CD14-positive monocyte (primary cell): Measurements from ENCODE around the gene LAMB4. TPM values are rescaled to one million over a fixed set of nuclear protein-coding genes. Genes with fewer than 3 reads are reported as not detected.
A peak's percentile ranks its signal among the peaks of the same experiment; 100 is the strongest.

Experiments
- DNase-seq, 3 donors: peaks; one replicate each; pipeline ENCODE4 v3.0.0-alpha.2; 2011 to 2022
- H2AFZ ChIP-seq: 2 replicates; pipeline ENCODE4 v1.6.0; 2012; ENCODE audit warnings: mild to moderate bottlenecking, low read depth, low read length, inconsistent platforms; ENCODE audit not compliant: insufficient read depth, poor library complexity, severe bottlenecking
- H3K27ac ChIP-seq, 2 donors: 1 replicate in 1 of 2; 2 replicates in 1 of 2; pipeline ENCODE4 v1.5.1; 2012 to 2013; ENCODE audit warnings: low read length in 2 of 2, control low read depth in 1 of 2, inconsistent platforms in 1 of 2, low read depth in 1 of 2, mild to moderate bottlenecking in 1 of 2
- H3K27me3 ChIP-seq, 2 donors: one replicate each; pipeline versions ENCODE4 v1.6.0 to v1.6.1; 2011 to 2013; ENCODE audit warnings: low read length in 2 of 2; ENCODE audit not compliant: control insufficient read depth in 2 of 2, insufficient read depth in 2 of 2
- H3K36me3 ChIP-seq, 2 donors: replicated peaks in 1 of 2; 1 replicate in 1 of 2; 2 replicates in 1 of 2; pipeline versions ENCODE4 v1.5.1 to v1.6.1; 2012 to 2013; ENCODE audit warnings: low read length in 2 of 2, control low read depth in 1 of 2, inconsistent platforms in 1 of 2, mild to moderate bottlenecking in 1 of 2; ENCODE audit not compliant: insufficient read depth in 2 of 2, control insufficient read depth in 1 of 2
- H3K4me1 ChIP-seq, 2 donors: 1 replicate in 1 of 2; 2 replicates in 1 of 2; pipeline versions ENCODE4 v1.5.1 to v1.6.1; 2012 to 2013; ENCODE audit warnings: low read length in 2 of 2, control low read depth in 1 of 2, inconsistent platforms in 1 of 2, mild to moderate bottlenecking in 1 of 2, moderate library complexity in 1 of 2; ENCODE audit not compliant: insufficient read depth in 2 of 2, control insufficient read depth in 1 of 2
- H3K4me2 ChIP-seq: replicated peaks from 2 replicates; pipeline ENCODE3; 2012; ENCODE audit warnings: low read length, moderate library complexity, mild to moderate bottlenecking; ENCODE audit not compliant: poor library complexity, severe bottlenecking; ENCODE audit errors: extremely low read depth
- H3K4me3 ChIP-seq, 3 experiments: fragments of 200-600 bp in 1 of 3; sonication (generic) in 1 of 3; replicated peaks in 1 of 3; 1 replicate in 2 of 3; 2 replicates in 1 of 3; pipeline ENCODE4 v1.5.1; 2011 to 2013; ENCODE audit warnings: low read length in 3 of 3, mild to moderate bottlenecking in 3 of 3, control low read depth in 2 of 3, low read depth in 2 of 3, inconsistent platforms in 1 of 3, moderate library complexity in 1 of 3
- H3K79me2 ChIP-seq: 2 replicates; pipeline ENCODE4 v1.6.0; 2012; ENCODE audit warnings: mild to moderate bottlenecking, control low read depth, inconsistent platforms, low read length, moderate library complexity; ENCODE audit not compliant: insufficient read depth
- H3K9ac ChIP-seq: 2 replicates; pipeline ENCODE4 v1.6.0; 2017; ENCODE audit warnings: low read length, mild to moderate bottlenecking; ENCODE audit not compliant: insufficient read depth, poor library complexity, severe bottlenecking
- H3K9me3 ChIP-seq, 2 donors: replicated peaks in 1 of 2; 1 replicate in 1 of 2; 2 replicates in 1 of 2; pipeline versions ENCODE4 v1.5.1 to v1.6.1; 2012 to 2013; ENCODE audit warnings: low read length in 2 of 2, control low read depth in 1 of 2; ENCODE audit not compliant: control insufficient read depth in 1 of 2, insufficient read depth in 1 of 2
- H4K20me1 ChIP-seq: 2 replicates; pipeline ENCODE4 v1.6.0; 2012; ENCODE audit warnings: mild to moderate bottlenecking, low read length, control low read depth, moderate library complexity; ENCODE audit not compliant: insufficient read depth
- H3K27ac Mint-ChIP-seq, 7 donors: one replicate each; pipeline ENCODE4 v1.8.0; 2020; ENCODE audit warnings: mild to moderate bottlenecking in 7 of 7, mixed read lengths in 7 of 7, moderate library complexity in 6 of 7, inconsistent platforms in 2 of 7
- H3K27me3 Mint-ChIP-seq, 3 donors: one replicate each; pipeline ENCODE4 v1.8.0; 2021 to 2022; ENCODE audit warnings: low read depth in 3 of 3, mild to moderate bottlenecking in 3 of 3, mixed read lengths in 3 of 3, moderate library complexity in 3 of 3, inconsistent platforms in 1 of 3
- H3K36me3 Mint-ChIP-seq, 2 donors: one replicate each; pipeline ENCODE4 v1.8.0; 2020; ENCODE audit warnings: mixed read lengths in 2 of 2, inconsistent platforms in 1 of 2, mild to moderate bottlenecking in 1 of 2
- H3K4me1 Mint-ChIP-seq: one replicate; pipeline ENCODE4 v1.8.0; 2020; ENCODE audit warnings: mild to moderate bottlenecking, mixed read lengths
- H3K4me3 Mint-ChIP-seq, 2 donors: one replicate each; pipeline ENCODE4 v1.8.0; 2020; ENCODE audit warnings: mild to moderate bottlenecking in 2 of 2, mixed read lengths in 2 of 2, moderate library complexity in 1 of 2
- H3K9me3 Mint-ChIP-seq, 7 donors: one replicate each; pipeline ENCODE4 v1.8.0; 2020 to 2022; ENCODE audit warnings: mixed read lengths in 7 of 7, mild to moderate bottlenecking in 6 of 7, moderate library complexity in 6 of 7, inconsistent platforms in 2 of 7
- CTCF ChIP-seq: fragments of 200-600 bp; IDR thresholded peaks from one replicate; pipeline ENCODE4 v1.8.0; 2022; ENCODE audit warnings: antibody characterized with exemption, mild to moderate bottlenecking
- WGBS: methylation state at CpG from one replicate; pipeline ENCODE4 v1.1.5; 2013; ENCODE audit warnings: missing lambda C conversion rate; ENCODE audit not compliant: insufficient coverage; 5-methylcytosine and 5-hydroxymethylcytosine counted together
- intact Hi-C, 2 donors: fragments of 100-400 bp; cut with micrococcal nuclease; formaldehyde crosslinking; loops; one replicate each; pipeline versions ENCODE4 v1.15.0 to v1.15.1; 2023
- polyA plus RNA-seq, 3 donors: library from polyadenylated mRNA; depleted of rRNA in 1 of 3; unstranded in 2 of 3; stranded (reverse) in 1 of 3; fragments of 300-500 nt in 2 of 3; fragments of >200 nt in 1 of 3; fragmentation: Illumina TruSeq in 2 of 3; gene quantifications; 1 replicate in 2 of 3; 2 replicates in 1 of 3; pipeline ENCODE4 v1.2.3, GENCODE V29; 2012 to 2021

The LAMB4 gene
- polyA plus RNA-seq, 3 donors: not detected

GRCh38 chr7:107996072-107996882 lies 133.9 kb downstream of the LAMB4 start:
- intact Hi-C loops: no loop called here
- Mint-ChIP-seq H3K27me3 (peaks cover 33 to 50% (median 36%) of the 10 kb centered on the region in 3 donors), H3K36me3 (no peaks in the 10 kb centered on the region), H3K9me3 (peaks cover 0 to 3% (median 0%) of the 10 kb centered on the region in 7 donors), H3K4me3 (no peak overlapping the region), H3K27ac (no peak overlapping the region), H3K4me1 (peaks cover 2% of the 10 kb centered on the region)
- no peak for TF ChIP-seq CTCF
- no peaks in the 10 kb centered on the region for H3K36me3 ChIP-seq
- no peaks in the 10 kb centered on the region for H3K79me2 ChIP-seq
- DNase-seq: no peak
- no peak overlapping the region for H3K9ac ChIP-seq
- no peak overlapping the region for H2AFZ ChIP-seq
- peaks cover 0 to 2% of the 10 kb centered on the region in 2 donors for H3K4me1 ChIP-seq
- no peaks in the 10 kb centered on the region for H4K20me1 ChIP-seq
- peaks cover 17 to 42% of the 10 kb centered on the region in 2 donors for H3K27me3 ChIP-seq
- no peaks in the 10 kb centered on the region for H3K9me3 ChIP-seq
- 100% methylated on average over 1 of the region's 7 CpGs for WGBS
- no peak overlapping the region for H3K4me2 ChIP-seq
- H3K4me3 ChIP-seq: no peak overlapping the region
- no peak overlapping the region for H3K27ac ChIP-seq

DNA sequence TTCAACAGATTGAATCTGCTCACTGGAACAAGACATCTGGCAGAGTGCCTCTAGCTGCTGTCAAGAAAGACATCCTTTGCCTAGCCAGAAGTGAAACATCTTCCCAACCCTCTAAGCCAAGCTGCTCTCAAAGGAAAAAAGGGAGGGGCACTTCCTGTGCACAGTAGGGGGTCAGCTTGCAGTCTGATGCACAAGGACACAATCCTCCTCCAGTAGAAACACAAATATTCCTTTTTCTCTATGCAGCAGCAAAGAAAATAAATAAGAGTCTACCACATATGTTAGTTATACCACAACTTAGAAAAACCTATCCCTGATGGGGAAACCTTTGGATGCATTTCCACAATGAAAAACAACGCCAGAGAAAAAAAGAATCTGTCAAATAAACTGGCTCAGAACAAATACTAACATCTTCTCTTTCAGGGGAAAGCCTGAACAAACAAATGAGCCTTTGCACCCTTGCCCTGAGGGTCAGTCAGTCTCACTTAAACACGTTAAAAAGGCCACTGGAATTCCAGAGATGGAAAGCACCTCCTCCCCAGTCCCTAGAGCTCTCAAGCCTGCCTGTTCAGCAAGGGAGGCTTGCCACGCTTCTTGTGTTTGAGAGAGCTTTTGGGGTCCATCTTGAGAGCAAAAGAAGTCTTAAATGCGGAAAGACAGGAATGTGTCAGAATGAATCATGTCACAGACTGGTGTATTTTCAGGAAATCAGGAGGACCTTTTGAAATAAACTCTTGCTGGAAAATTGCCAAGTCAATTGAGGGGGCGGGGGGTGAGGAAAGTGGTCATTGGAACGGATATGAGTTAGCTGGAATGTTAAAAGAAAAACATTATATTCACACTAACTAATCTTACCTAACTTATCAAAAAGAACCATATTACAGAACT lies 134.7 kb downstream of the LAMB4 start:
- no peaks in the 10 kb centered on the region for H3K4me1 ChIP-seq
- no peaks in the 10 kb centered on the region for H3K79me2 ChIP-seq
- no peaks in the 10 kb centered on the region for H3K4me1 Mint-ChIP-seq
- no peaks in the 10 kb centered on the region for H3K36me3 ChIP-seq
- H3K27ac Mint-ChIP-seq: no peak overlapping the region
- no peak overlapping the region for H3K4me2 ChIP-seq
- TF ChIP-seq CTCF: no peak
- no peak overlapping the region for H3K27ac ChIP-seq
- H3K36me3 Mint-ChIP-seq: no peaks in the 10 kb centered on the region
- no peak overlapping the region for H2AFZ ChIP-seq
- 89% methylated on average over 3 of the region's 6 CpGs for WGBS
- H3K4me3 ChIP-seq: no peak overlapping the region
- no peak overlapping the region for H3K9ac ChIP-seq
- intact Hi-C loops: no loop called here
- no peaks in the 10 kb centered on the region for H4K20me1 ChIP-seq
- H3K4me3 Mint-ChIP-seq: peak overlapping the region in 1 of 2 donors; percentile 40
- DNase-seq: no peak
- H3K9me3 ChIP-seq: no peaks in the 10 kb centered on the region
- H3K9me3 Mint-ChIP-seq: peaks cover 0 to 2% (median 0%) of the 10 kb centered on the region in 7 donors
- peaks cover 24 to 42% (median 29%) of the 10 kb centered on the region in 3 donors for H3K27me3 Mint-ChIP-seq
- H3K27me3 ChIP-seq: peaks cover 8 to 34% of the 10 kb centered on the region in 2 donors
